NK-92 treated with Interleukin-12 subunit alpha and Interleukin-12 subunit beta, amount 100 ng/mL, for 24 hours (cell line): ENCODE data around the gene IFT25.
A peak's percentile ranks its signal among the peaks of the same experiment; 100 is the strongest.
"Not testable (repeated sequence)": the region's sequence is repeated elsewhere in the genome, so short reads cannot be mapped to it uniquely, and the experiment has no call there.

ENCODE experiments used
- DNase-seq: peaks from one replicate; lab custom pipeline; 2025; lab: John Stamatoyannopoulos, UW

The IFT25 gene

DNA sequence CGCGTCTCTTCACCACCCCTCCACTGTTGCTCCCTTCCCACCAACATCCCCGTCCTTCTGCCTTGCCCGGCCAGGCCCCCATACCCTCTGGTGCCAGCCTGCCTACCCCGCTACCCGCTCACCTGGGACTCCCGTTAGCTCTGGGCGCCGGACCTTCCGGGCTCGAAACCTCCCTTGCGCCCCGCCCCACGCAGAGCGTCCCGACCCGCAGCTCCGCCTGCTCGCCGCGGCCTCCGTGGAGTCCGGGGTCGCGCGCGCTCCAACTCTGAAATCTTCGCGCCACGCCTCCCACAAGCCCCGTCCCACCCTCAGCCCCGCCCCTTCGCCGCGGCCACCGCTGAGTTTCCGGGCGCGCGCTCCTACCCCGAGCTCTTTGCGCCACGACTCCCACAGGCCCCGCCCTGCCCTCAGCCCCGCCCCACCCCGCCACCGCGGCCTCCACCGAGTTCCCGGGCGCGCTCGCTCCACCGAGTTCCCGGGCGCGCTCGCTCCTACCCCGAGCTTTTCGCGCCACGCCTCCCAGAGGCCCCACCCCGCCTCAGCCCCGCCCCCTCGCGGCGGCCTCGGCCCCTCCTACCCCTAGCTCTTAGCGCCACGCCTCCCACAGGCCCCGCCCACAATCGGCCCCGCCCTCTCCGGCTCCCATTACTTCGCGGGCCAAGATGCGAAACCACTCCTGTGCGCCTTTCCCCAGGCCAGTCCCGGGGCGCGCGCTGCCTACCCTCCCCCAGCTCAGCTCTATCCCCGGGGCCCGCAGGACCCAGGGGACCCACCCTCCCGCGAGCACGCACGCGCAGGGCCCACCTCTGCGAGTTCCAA, at the start of gene IFT25:
Gene IFT25 (minus strand): TSS at position 267 of the 819 bp plus-strand sequence. CDS start 5,617 bp downstream, outside the sequence.
- DNase-seq = peak; percentile 97

- DNase-seq = not testable (repeated sequence)
These were observed 49.0 kb upstream of the IFT25 start for GRCh38 chr1:53994516-53994915.

- DNase-seq = no peak
These were observed 46.8 kb upstream of the IFT25 start for GRCh38 chr1:53992085-53992874.

DNA sequence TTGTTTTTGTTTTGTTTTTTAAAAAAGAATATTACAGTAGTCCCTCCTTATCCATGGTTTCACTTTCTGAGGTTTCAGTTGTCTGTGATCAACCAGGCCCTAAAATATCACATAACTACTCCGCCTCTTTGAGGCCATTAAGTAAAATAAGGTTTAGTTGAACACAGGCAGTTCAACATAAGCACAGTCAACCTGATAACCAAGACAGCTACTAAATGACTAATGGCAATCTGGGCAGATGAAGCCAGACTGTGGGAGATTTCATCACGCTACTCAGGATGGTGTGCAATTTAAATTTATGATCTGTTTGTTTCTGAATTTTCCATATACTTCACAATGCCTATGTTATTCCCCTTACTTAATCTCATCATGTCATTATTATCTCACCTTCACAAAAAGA, 42.4 kb upstream of the IFT25 start:
- no peak for DNase-seq

DNA sequence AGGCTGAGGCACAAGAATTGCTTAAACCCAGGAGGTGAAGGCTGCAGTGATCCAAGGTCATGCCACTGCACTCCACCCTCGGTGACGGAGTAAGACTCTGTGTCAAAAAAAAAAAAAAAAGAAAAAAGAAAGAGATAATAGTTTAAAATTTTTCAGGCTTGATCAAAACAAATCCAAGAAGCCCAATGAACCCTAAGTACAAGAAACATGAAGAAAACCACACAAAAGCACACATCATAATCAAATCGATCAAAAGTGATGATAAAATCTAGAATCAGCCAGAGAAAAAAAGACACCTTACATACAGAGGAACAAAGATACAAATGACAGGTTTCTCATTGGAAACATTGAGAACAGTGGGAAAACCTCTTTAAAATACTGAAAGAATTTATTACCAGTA, 41.0 kb upstream of the IFT25 start:
- no peak for DNase-seq

GRCh38 chr1:53984726-53985125, 39.2 kb upstream of the IFT25 start:
- DNase-seq = no peak

DNA sequence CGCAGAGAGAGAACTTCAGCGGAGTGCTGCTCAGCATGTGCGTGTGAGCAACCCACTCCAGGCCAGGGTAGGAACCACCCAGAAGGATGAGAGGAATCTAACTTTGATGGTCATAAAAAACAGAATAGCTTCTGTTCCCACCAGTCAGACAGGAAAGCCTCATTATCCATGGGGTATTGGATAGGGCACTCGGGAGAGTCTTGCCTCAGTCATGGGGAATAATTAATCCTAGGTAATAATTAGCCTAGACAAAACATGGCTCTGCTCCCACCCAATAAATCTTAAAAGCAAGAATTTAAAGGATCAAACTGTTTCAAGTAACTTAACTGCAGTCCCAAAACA, 37.2 kb upstream of the IFT25 start:
- no peak for DNase-seq

DNA sequence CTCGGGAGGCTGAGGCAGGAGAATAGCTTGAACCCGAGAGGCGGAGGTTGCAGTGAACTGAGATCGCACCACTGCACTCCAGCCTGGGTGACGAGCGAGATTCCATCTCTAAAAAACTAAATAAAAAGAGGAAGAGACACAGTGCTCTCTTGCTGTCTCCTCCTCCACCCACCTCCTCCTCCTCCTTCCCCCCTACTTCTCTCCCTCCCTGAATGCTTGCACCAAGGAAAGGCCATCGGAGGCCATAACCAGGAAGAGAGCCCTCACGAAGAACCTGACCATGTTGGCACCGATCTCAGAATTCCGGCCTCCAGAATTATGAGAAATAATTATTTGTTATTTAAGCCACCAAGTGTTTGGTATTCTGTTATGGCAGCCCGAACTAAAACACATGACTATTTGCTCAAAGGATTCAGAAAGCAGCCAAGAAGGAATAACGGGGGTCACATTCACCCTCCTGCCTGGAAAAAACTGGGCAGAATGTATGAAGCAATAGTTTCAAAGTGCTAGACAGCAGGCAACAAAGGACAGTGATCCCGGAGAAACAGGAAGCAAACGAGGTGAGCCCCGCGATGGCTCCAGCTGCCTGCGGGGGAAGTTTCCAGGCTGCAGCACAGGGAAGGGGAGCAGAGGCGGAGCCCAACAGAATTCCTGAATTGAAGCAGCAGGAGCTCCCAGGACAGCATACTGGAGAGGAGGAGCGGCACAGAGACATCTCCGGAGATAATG, 36.7 kb upstream of the IFT25 start:
- DNase-seq = no peak

DNA sequence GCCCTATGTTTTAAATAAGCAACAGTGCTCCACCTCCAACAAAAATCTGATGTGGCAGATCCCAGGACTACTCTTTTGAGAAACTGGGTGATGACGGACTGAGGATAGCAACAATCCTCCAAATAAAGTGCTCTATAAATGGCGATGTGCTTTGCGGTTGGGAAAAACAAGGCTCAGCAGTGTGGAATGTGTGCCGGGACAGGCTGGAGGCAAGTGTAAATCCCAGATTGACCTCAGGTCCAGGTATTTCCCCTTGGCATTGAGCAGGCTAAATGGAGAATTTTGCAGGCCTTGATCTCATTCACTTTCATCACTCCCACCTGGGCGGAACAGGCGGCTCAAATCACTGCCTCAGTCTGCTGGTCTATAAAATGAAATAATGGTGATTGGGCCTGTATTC, 35.7 kb upstream of the IFT25 start:
- no peak for DNase-seq

- no peak for DNase-seq
These were observed 34.4 kb upstream of the IFT25 start for GRCh38 chr1:53979712-53980450.

DNA sequence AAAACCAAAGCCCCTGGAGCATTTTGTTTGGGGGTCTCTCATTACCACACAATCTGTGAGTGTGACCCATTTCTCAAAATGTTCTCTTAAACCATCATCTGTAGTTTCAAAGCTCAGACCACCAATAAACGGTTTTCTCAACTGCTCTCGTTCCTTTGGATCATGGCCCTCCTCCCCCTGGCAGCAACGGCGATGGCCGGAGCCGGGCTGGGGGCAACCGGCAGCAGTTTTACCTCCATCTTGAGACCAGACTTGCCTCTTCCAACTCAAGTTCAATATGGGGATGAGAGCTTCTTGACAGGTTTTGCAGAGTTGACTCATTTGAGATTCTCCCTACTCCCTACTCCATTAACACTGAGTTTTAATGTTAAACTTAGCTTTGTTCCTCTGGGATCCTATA, 30.4 kb upstream of the IFT25 start:
- DNase-seq = no peak

DNA sequence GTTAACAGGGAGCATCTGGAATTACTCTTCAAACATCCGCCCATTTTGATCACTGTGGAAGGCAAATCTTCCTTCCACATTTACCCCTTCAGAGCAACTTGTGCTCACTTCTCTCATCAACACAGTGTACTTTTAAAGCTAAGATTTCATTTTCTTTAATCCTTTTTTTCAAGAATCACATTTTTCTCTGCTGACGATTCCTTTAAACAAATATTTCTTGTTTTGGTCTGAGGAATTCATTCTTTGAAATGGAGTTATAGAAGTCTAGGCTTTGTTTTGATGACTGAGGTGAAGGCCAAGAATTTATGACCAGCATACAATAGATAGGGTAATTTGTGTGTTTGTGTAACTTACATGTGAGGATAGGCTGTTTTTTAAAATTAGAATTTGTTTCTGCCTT, 26.2 kb upstream of the IFT25 start:
- DNase-seq = no peak

GRCh38 chr1:53969323-53969722, 23.8 kb upstream of the IFT25 start:
- DNase-seq = not testable (repeated sequence)

GRCh38 chr1:53968125-53968513, 22.6 kb upstream of the IFT25 start:
- no peak for DNase-seq

GRCh38 chr1:53967409-53968124, 22.1 kb upstream of the IFT25 start:
- no peak for DNase-seq

GRCh38 chr1:53966794-53967193, 21.3 kb upstream of the IFT25 start:
- no peak for DNase-seq

DNA sequence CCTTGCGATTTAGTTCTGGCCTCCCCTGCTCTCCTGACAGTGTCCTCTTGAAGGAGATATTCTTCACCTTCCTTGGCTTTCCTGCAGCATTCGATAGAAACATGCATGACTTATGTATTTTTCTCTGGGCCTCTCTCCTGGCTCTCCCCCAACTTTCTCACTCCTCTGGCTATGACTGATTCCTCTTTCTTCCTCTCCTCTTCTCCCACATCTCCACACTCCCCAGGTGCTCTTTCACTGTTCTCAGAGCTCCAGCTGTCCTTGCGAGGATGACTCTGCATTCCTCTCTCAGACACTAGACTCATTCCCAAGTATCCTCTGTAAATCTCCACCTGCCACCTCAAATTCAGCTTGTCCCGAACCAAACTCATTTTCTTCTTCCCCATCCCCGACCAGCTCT, 18.6 kb upstream of the IFT25 start:
- DNase-seq = no peak

DNA sequence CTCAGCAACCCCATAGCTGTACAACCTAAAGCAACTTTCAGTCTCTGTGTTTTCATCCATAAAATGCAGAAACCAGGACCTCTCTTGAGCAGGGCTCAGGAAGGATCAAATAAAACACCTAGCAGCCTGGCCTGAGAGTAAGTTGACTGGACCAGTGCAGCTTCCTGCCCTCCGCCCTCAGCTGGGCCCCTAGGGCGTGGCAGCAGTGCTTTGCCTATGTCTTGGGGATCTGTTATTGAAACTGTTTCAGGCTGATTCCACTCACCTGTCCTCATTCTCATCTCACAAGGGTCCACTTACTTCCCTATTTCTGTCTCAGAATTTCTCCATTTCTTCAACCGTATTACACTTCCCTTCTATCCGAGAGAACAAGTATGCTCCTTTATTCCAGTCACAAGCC, 18.0 kb upstream of the IFT25 start:
- no peak for DNase-seq

DNA sequence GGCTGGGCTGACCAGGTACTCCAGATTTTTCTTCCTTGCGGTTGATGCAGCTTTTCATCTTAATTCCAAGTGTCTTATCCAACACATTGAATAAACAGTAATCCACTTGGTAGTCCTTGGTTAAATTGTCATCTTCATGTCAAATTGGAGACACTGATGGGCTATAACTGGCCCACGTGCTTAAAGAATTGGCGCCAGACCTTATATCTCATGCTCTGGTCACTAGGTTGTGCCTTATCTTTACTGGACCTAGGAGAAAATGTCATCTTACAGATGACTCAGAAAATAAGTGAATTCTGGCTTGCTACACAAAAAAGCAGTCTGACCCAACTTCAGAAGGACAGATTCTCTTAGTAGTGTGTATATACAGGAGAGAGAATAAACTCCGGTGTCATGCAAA, 16.9 kb upstream of the IFT25 start:
- DNase-seq = no peak

- no peak for DNase-seq
These were observed 14.3 kb upstream of the IFT25 start for GRCh38 chr1:53959664-53960250.

GRCh38 chr1:53957194-53957818, 11.8 kb upstream of the IFT25 start:
- DNase-seq = no peak
